ENCODE results near the gene CEMP1. TPM values are rescaled to one million over a fixed set of nuclear protein-coding genes. Genes with fewer than 3 reads are reported as not detected.

Gene CEMP1
- total and polyA plus RNA-seq, 2 donors (not counting 1 experiment from before 2014, with no cell fraction given) = 0.66 to 2.3 TPM

DNA sequence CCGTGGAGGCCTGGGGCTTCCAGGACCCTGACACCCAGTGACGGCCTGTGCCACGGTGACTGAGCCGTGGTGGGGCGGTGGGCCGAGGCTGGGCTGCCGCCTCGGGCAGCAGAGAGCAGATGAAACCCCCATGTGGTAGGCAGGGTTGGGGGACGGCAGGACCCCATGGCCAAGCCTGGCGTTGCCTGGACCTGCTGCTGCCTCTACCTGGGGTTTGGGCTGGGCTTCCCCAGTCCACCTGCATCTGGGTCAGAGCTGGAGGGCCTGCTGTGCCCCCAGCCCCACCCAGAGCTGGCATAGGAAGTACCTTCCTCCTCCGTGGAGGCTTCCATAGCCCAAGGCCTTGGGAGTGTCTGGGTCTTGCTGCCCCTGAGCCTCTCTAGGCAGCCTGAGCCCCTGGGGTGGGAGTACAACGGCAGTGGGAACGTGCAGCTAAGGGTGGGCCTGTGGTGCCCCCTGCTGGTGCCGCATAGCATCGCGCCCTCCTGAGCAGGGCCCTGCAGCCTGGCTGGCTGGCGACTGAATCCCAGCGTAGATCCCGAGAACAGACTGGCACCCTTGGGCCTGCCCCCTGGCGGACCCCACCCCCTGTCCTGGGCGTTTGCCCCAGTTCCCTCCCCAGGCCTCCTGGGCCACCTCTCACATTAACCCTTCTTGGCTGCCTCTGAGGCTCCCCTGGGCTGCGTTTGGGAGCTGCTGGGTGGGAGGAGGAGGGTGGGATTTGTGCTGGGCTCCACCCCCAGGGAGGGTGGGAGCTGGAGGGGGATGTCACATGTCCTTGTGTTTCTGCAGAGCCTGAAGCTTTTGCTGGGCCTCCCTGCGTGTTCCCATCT is 30.1 kb downstream of the CEMP1 start:
- Mint-ChIP-seq H3K4me3 (no peak overlapping the region), H3K4me1 (peaks cover 11% of the 10 kb centered on the region), H3K27me3 (no peaks in the 10 kb centered on the region), H3K9me3 (ENCODE audit: insufficient read depth) (no peaks in the 10 kb centered on the region), H3K27ac (no peak overlapping the region)
- peaks cover 22% of the 10 kb centered on the region for H3K79me2 ChIP-seq (ENCODE audit: control insufficient read depth, insufficient read depth, low read length)
- peak; percentile 97 for ATAC-seq (ENCODE audit: low read depth)
- H3K4me2 ChIP-seq (replicated peaks; ENCODE audit: low read depth, low read length, poor library complexity, severe bottlenecking) = peak overlapping the region; percentile 26
- H3K4me1 ChIP-seq (ENCODE audit: control insufficient read depth in 2 of 2, insufficient read depth in 2 of 2, low read length in 2 of 2) = peaks cover 0 to 8% of the 10 kb centered on the region in 2 donors
- WGBS (ENCODE audit: insufficient coverage) = 51% methylated on average over 21 of the region's 23 CpGs
- H3K9me3 ChIP-seq (ENCODE audit: control extremely low read depth in 1 of 3, control insufficient read depth in 2 of 3, insufficient read depth in 1 of 3, low read length in 2 of 3) = no peaks in the 10 kb centered on the region
- DNase-seq = peak; percentile 86
- H2AFZ ChIP-seq (ENCODE audit: insufficient read depth, low read depth, low read length, poor library complexity, severe bottlenecking) = no peak overlapping the region
- H3K4me3 ChIP-seq (ENCODE audit: control extremely low read depth in 1 of 5, extremely low read depth in 1 of 5, insufficient read depth in 1 of 5, low read depth in 2 of 5, low read length in 4 of 5) = no peak overlapping the region
- no peak overlapping the region for H3K27ac ChIP-seq (ENCODE audit: low read length in 2 of 2)
- intact Hi-C loops (cut with micrococcal nuclease) = loop anchor here (10.0 kb wide), 1 partner anchor 476 kb away; the partner anchor contains the start of gene NHERF2
- H3K27me3 ChIP-seq (replicated peaks in 1 of 4; ENCODE audit: control extremely low read depth in 1 of 4, control insufficient read depth in 3 of 4, insufficient read depth in 4 of 4, low read length in 3 of 4) = no peaks in the 10 kb centered on the region
- ChIA-PET CTCF (interaction anchor here (0.6 to 3.0 kb wide), 25 partner anchors 9 to 501 kb away, joined by 3 to 41 read pairs (median 5); partner anchors contain the start of genes ABCA3, AMDHD2, ATP6V0C and CEMP1), POLR2A (interaction anchor here (1.3 kb wide), 1 partner anchor 307 kb away, joined by 3 read pairs; no protein-coding TSS in a partner anchor)
- H3K9ac ChIP-seq (ENCODE audit: low read length) = no peak overlapping the region
- H3K36me3 ChIP-seq (replicated peaks in 1 of 2; ENCODE audit: control extremely low read depth in 1 of 2, control insufficient read depth in 1 of 2, extremely low read depth in 1 of 2, insufficient read depth in 2 of 2, low read length in 1 of 2) = peaks cover 0 to 4% of the 10 kb centered on the region in 2 experiments
- no peaks in the 10 kb centered on the region for H4K20me1 ChIP-seq (ENCODE audit: control insufficient read depth, insufficient read depth, low read length, poor library complexity, severe bottlenecking)
- TF ChIP-seq, protein P1, sequence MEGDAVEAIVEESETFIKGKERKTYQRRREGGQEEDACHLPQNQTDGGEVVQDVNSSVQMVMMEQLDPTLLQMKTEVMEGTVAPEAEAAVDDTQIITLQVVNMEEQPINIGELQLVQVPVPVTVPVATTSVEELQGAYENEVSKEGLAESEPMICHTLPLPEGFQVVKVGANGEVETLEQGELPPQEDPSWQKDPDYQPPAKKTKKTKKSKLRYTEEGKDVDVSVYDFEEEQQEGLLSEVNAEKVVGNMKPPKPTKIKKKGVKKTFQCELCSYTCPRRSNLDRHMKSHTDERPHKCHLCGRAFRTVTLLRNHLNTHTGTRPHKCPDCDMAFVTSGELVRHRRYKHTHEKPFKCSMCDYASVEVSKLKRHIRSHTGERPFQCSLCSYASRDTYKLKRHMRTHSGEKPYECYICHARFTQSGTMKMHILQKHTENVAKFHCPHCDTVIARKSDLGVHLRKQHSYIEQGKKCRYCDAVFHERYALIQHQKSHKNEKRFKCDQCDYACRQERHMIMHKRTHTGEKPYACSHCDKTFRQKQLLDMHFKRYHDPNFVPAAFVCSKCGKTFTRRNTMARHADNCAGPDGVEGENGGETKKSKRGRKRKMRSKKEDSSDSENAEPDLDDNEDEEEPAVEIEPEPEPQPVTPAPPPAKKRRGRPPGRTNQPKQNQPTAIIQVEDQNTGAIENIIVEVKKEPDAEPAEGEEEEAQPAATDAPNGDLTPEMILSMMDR (IDR thresholded peaks at IDR 0.05) = peak; percentile 99
- TF ChIP-seq EZH2 (IDR thresholded peaks at IDR 0.05; ENCODE audit: borderline replicate concordance, insufficient read depth, low read depth, low read length, poor library complexity, severe bottlenecking) = no peak
